ENCODE results near the gene BICC1. TPM values are rescaled to one million over a fixed set of nuclear protein-coding genes. Genes with fewer than 3 reads are reported as not detected.

BICC1 gene
- total RNA-seq, 1 donor from 2014 or later, result 0.41 TPM

DNA sequence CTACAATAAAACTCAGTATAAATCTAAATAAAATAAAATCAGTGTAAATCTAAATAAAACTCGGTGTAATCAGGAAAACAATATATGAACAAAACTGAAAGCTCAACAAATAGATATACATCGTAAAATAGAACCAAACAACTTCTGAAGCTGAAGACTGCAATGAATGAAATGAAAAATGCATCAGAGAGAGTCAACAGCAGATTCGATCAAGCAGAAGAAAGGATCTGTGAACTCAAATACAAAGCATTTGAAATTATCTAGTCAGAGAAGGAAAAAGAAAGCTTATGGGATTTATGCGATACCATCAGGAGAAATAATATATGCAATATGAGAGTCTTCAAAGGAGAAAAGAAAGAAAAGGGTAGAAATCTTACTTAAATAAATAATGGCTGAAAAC, 255.0 kb downstream of the BICC1 start:
- H3K4me3 ChIP-seq, result no peak overlapping the region
- TF ChIP-seq EZH2phosphoT487 (IDR thresholded peaks at IDR 0.05) (no peak), EZH2 (IDR thresholded peaks at IDR 0.05) (no peak)
- TF ChIP-seq, protein P1, sequence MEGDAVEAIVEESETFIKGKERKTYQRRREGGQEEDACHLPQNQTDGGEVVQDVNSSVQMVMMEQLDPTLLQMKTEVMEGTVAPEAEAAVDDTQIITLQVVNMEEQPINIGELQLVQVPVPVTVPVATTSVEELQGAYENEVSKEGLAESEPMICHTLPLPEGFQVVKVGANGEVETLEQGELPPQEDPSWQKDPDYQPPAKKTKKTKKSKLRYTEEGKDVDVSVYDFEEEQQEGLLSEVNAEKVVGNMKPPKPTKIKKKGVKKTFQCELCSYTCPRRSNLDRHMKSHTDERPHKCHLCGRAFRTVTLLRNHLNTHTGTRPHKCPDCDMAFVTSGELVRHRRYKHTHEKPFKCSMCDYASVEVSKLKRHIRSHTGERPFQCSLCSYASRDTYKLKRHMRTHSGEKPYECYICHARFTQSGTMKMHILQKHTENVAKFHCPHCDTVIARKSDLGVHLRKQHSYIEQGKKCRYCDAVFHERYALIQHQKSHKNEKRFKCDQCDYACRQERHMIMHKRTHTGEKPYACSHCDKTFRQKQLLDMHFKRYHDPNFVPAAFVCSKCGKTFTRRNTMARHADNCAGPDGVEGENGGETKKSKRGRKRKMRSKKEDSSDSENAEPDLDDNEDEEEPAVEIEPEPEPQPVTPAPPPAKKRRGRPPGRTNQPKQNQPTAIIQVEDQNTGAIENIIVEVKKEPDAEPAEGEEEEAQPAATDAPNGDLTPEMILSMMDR (IDR thresholded peaks at IDR 0.05), result no peak
- H3K4me1 ChIP-seq, result no peaks in the 10 kb centered on the region
- H3K27ac ChIP-seq, result no peak overlapping the region
- H3K9me3 ChIP-seq (ENCODE audit: low read depth), result peaks cover 8% of the 10 kb centered on the region
- no peaks in the 10 kb centered on the region for H3F3A ChIP-seq (ENCODE audit: low read depth)
- no peak overlapping the region for H3K4me3 Mint-ChIP-seq
- no peaks in the 10 kb centered on the region for H3K4me1 Mint-ChIP-seq
- H3K27me3 ChIP-seq, result no peaks in the 10 kb centered on the region
- H3K9me3 Mint-ChIP-seq, result peaks cover 26% of the 10 kb centered on the region
- no peak overlapping the region for H3K4me2 ChIP-seq
- no peak overlapping the region for H2AFZ ChIP-seq (replicated peaks)
- peaks cover 4% of the 10 kb centered on the region for H3K36me3 ChIP-seq
- no peak overlapping the region for H3K27ac Mint-ChIP-seq
- no peaks in the 10 kb centered on the region for H3K79me2 ChIP-seq (ENCODE audit: low read depth)
- H3K9ac ChIP-seq, result no peak overlapping the region
- H3K36me3 Mint-ChIP-seq, result no peaks in the 10 kb centered on the region
- H3K27me3 Mint-ChIP-seq (ENCODE audit: insufficient read depth, low read depth), result no peaks in the 10 kb centered on the region
- no peak for DNase-seq (ENCODE audit: low spot score)
- H4K20me1 ChIP-seq (ENCODE audit: low read depth), result no peaks in the 10 kb centered on the region

DNA sequence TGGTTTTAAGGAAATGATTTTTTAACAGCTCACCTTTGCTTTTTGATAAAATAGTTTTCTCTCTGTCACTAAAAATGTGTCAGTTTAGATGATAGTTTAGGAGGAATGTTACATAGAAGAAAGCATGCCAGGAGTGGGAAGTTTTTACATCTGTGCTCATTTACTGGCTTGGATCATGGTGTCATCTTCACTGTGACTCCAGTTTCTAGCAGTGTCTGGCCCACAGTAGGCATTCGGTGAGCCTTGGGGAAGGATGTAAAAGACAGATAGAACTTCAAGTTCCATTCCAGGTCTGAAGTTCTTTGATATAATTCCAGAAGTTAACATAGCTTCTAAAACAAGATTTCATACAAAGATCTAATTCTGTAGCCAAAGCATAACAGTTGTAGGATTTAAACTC, 259.2 kb downstream of the BICC1 start:
- Mint-ChIP-seq H3K27ac (no peak overlapping the region), H3K4me3 (no peak overlapping the region), H3K9me3 (peaks cover 20% of the 10 kb centered on the region), H3K4me1 (no peaks in the 10 kb centered on the region), H3K27me3 (ENCODE audit: insufficient read depth, low read depth) (no peaks in the 10 kb centered on the region), H3K36me3 (no peaks in the 10 kb centered on the region)
- no peak overlapping the region for H3K4me3 ChIP-seq
- H3K4me1 ChIP-seq, result no peaks in the 10 kb centered on the region
- TF ChIP-seq, protein P1 (IDR thresholded peaks at IDR 0.05), result no peak
- H4K20me1 ChIP-seq (ENCODE audit: low read depth), result no peaks in the 10 kb centered on the region
- no peaks in the 10 kb centered on the region for H3K27me3 ChIP-seq
- no peak overlapping the region for H3K9ac ChIP-seq
- no peak for DNase-seq (ENCODE audit: low spot score)
- H2AFZ ChIP-seq (replicated peaks), result no peak overlapping the region
- peaks cover 4% of the 10 kb centered on the region for H3K36me3 ChIP-seq
- peaks cover 8% of the 10 kb centered on the region for H3K9me3 ChIP-seq (ENCODE audit: low read depth)
- H3K27ac ChIP-seq, result no peak overlapping the region
- no peaks in the 10 kb centered on the region for H3F3A ChIP-seq (ENCODE audit: low read depth)
- no peak overlapping the region for H3K4me2 ChIP-seq
- H3K79me2 ChIP-seq (ENCODE audit: low read depth), result no peaks in the 10 kb centered on the region

DNA sequence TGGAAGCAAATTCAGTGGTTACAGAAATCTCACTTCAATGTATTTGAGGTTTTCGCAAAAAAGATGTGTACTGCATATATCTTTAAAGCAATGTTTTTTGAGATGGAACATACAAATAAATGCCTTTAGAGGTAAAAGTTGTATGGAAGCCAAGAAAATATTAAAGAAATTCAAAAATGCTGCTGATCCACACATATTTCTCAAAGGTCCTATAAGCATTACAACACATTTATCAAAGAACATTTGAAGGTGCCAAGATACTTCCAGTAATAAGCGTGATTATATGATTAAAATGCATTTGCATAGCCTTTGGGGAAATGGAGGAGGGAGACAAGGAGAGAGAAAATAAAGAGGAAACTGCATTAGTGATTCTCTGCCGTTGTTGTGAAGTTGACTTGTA, 260.1 kb downstream of the BICC1 start:
- Mint-ChIP-seq H3K9me3 (peaks cover 12% of the 10 kb centered on the region), H3K27ac (no peak overlapping the region), H3K4me1 (no peaks in the 10 kb centered on the region), H3K36me3 (no peaks in the 10 kb centered on the region), H3K27me3 (ENCODE audit: insufficient read depth, low read depth) (no peaks in the 10 kb centered on the region), H3K4me3 (no peak overlapping the region)
- Histone ChIP-seq H3F3A (ENCODE audit: low read depth) (no peaks in the 10 kb centered on the region), H3K4me1 (no peaks in the 10 kb centered on the region), H3K9ac (no peak overlapping the region), H3K36me3 (peaks cover 2% of the 10 kb centered on the region), H3K79me2 (ENCODE audit: low read depth) (no peaks in the 10 kb centered on the region), H4K20me1 (ENCODE audit: low read depth) (no peaks in the 10 kb centered on the region), H3K27ac (no peak overlapping the region), H3K4me3 (no peak overlapping the region), H2AFZ (replicated peaks) (no peak overlapping the region), H3K4me2 (no peak overlapping the region), H3K9me3 (ENCODE audit: low read depth) (peaks cover 2% of the 10 kb centered on the region), H3K27me3 (no peaks in the 10 kb centered on the region)
- no peak for DNase-seq (ENCODE audit: low spot score)
- TF ChIP-seq, protein P1 (IDR thresholded peaks at IDR 0.05), result no peak
- TF ChIP-seq EZH2phosphoT487 (IDR thresholded peaks at IDR 0.05), result no peak
- TF ChIP-seq EZH2 (IDR thresholded peaks at IDR 0.05), result no peak

DNA sequence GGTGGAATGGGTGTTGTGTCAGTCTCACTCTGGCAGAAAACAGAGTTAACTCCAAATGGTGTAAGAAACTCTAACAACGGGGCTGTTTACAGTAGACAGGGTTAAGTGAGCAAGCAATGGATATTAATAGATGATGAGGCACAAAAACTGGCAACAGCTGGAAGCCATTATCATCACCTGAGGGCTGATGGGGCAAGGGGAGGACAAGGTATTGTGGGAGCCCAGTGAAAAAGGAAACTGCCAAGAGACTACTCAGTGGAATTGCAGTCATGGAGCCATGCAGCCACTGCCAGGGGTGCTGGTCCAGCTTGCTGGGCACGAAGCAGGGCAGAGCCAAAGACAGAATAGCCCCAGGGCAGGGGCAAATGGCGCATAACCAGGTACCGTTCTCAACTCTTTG, 260.7 kb downstream of the BICC1 start:
- TF ChIP-seq EZH2 (IDR thresholded peaks at IDR 0.05), result no peak
- Mint-ChIP-seq H3K4me1 (no peaks in the 10 kb centered on the region), H3K27me3 (ENCODE audit: insufficient read depth, low read depth) (no peaks in the 10 kb centered on the region), H3K4me3 (no peak overlapping the region), H3K36me3 (no peaks in the 10 kb centered on the region), H3K9me3 (peaks cover 6% of the 10 kb centered on the region), H3K27ac (no peak overlapping the region)
- H3K27me3 ChIP-seq, result no peaks in the 10 kb centered on the region
- H3K36me3 ChIP-seq, result no peaks in the 10 kb centered on the region
- no peaks in the 10 kb centered on the region for H3K9me3 ChIP-seq (ENCODE audit: low read depth)
- H3K27ac ChIP-seq, result no peak overlapping the region
- H3F3A ChIP-seq (ENCODE audit: low read depth), result no peaks in the 10 kb centered on the region
- H3K9ac ChIP-seq, result no peak overlapping the region
- no peaks in the 10 kb centered on the region for H3K79me2 ChIP-seq (ENCODE audit: low read depth)
- H4K20me1 ChIP-seq (ENCODE audit: low read depth), result no peaks in the 10 kb centered on the region
- no peak overlapping the region for H3K4me3 ChIP-seq
- H3K4me2 ChIP-seq, result no peak overlapping the region
- no peak for DNase-seq (ENCODE audit: low spot score)
- peak overlapping the region; percentile 1 for H2AFZ ChIP-seq (replicated peaks)
- H3K4me1 ChIP-seq, result no peaks in the 10 kb centered on the region
